WTC11 (cell line): ENCODE measurements around the gene DCHS2. TPM values are rescaled to one million over a fixed set of nuclear protein-coding genes. Genes with fewer than 3 reads are reported as not detected.

Source experiments
- ATAC-seq: fragments of 200-7000 bp; cut with Tn5 transposase; 2 replicates; pipeline ENCODE4 v1.10.0; 2021; ENCODE audit warnings: mild to moderate bottlenecking, moderate library complexity
- CTCF ChIA-PET: fragments of 300-600 bp; sonication (Branson Sonifier 250); formaldehyde crosslinking; loops from one replicate; lab custom pipeline; 2021; ENCODE audit warnings: antibody characterized with exemption; lab: Charles Lee
- POLR2A ChIA-PET: fragments of 350-600 bp; sonication (Branson Sonifier 250); formaldehyde crosslinking; loops from one replicate; lab custom pipeline; 2021; ENCODE audit warnings: antibody characterized with exemption; lab: Charles Lee
- DNase-seq: peaks from one replicate; pipeline ENCODE4 v3.0.0; 2021; ENCODE audit warnings: low spot score
- H3K27ac Mint-ChIP-seq: 2 replicates; pipeline ENCODE4 v1.8.0; 2021; ENCODE audit warnings: mixed read lengths
- H3K27me3 Mint-ChIP-seq: 2 replicates; pipeline ENCODE4 v1.8.0; 2021; ENCODE audit warnings: low read depth, mild to moderate bottlenecking, moderate library complexity, mixed read lengths
- H3K36me3 Mint-ChIP-seq: 2 replicates; pipeline ENCODE4 v1.8.0; 2021; ENCODE audit warnings: mixed read lengths
- H3K4me1 Mint-ChIP-seq: 2 replicates; pipeline ENCODE4 v1.8.0; 2022; ENCODE audit warnings: mixed read lengths
- H3K4me3 Mint-ChIP-seq: 2 replicates; pipeline ENCODE4 v1.8.0; 2021; ENCODE audit warnings: mild to moderate bottlenecking, moderate library complexity, mixed read lengths
- H3K9me3 Mint-ChIP-seq: 2 replicates; pipeline ENCODE4 v1.8.0; 2021; ENCODE audit warnings: mixed read lengths
- AR ChIP-seq: fragments of 250-450 bp; sonication (Bioruptor Pico); IDR thresholded peaks from 2 replicates; pipeline ENCODE4 v1.9.0; 2021; ENCODE audit warnings: mild to moderate bottlenecking
- ESRRA ChIP-seq: sonication (generic); formaldehyde crosslinking; IDR thresholded peaks from 2 replicates; pipeline ENCODE4 v1.8.1; 2022; ENCODE audit warnings: mild to moderate bottlenecking, missing genetic modification reagents, borderline replicate concordance
- HMGA2 ChIP-seq: fragments of 250-450 bp; sonication (Bioruptor Pico); IDR thresholded peaks from 2 replicates; pipeline ENCODE4 v1.4.0; 2021; ENCODE audit warnings: mild to moderate bottlenecking, moderate library complexity
- IRF2 ChIP-seq: sonication (generic); formaldehyde crosslinking; IDR thresholded peaks from 2 replicates; pipeline ENCODE4 v1.8.0; 2022; ENCODE audit warnings: low read depth, missing genetic modification reagents, borderline replicate concordance
- MAX ChIP-seq: sonication (generic); formaldehyde crosslinking; IDR thresholded peaks from 2 replicates; pipeline ENCODE4 v1.8.0; 2022; ENCODE audit warnings: mild to moderate bottlenecking, missing genetic modification reagents
- PRRX2 ChIP-seq: fragments of 250-450 bp; sonication (Bioruptor Pico); IDR thresholded peaks from 2 replicates; pipeline ENCODE4 v1.8.0; 2021; ENCODE audit warnings: mild to moderate bottlenecking
- TP53 ChIP-seq: sonication (generic); formaldehyde crosslinking; IDR thresholded peaks from 2 replicates; pipeline ENCODE4 v1.8.1; 2023; ENCODE audit warnings: mild to moderate bottlenecking, missing genetic modification reagents
- ZNF121 ChIP-seq: sonication (generic); formaldehyde crosslinking; IDR thresholded peaks from 2 replicates; pipeline ENCODE4 v1.8.0; 2023; ENCODE audit warnings: missing genetic modification reagents
- ZNF232 ChIP-seq: sonication (generic); formaldehyde crosslinking; IDR thresholded peaks from 2 replicates; pipeline ENCODE4 v1.8.0; 2022; ENCODE audit warnings: mild to moderate bottlenecking, missing genetic modification reagents
- ZNF671 ChIP-seq: fragments of 250-450 bp; sonication (Bioruptor Pico); IDR thresholded peaks from 2 replicates; pipeline ENCODE4 v1.8.0; 2021; ENCODE audit warnings: mild to moderate bottlenecking
- total RNA-seq: library from RNA; stranded (reverse); gene quantifications from 3 replicates; pipeline ENCODE4 v1.2.3, GENCODE V29; 2021
- TF ChIP-seq, protein P1 (sequence below): sonication (generic); formaldehyde crosslinking; IDR thresholded peaks from 2 replicates; pipeline ENCODE4 v1.8.1; 2023; ENCODE audit warnings: mild to moderate bottlenecking, missing genetic modification reagents
- TF ChIP-seq, protein P2 (sequence below): fragments of 200-600 bp; IDR thresholded peaks from 2 replicates; pipeline ENCODE4 v1.8.0; 2022; ENCODE audit warnings: antibody characterized with exemption
- TF ChIP-seq, protein P3 (sequence below): fragments of 250-450 bp; sonication (Bioruptor Pico); IDR thresholded peaks from 2 replicates; pipeline ENCODE4 v2.1.2; 2022; ENCODE audit warnings: mild to moderate bottlenecking, moderate library complexity
- TF ChIP-seq, protein P4 (sequence below): fragments of 250-450 bp; sonication (Bioruptor Pico); IDR thresholded peaks from 2 replicates; pipeline ENCODE4 v1.9.0; 2021; ENCODE audit warnings: moderate library complexity, mild to moderate bottlenecking, inconsistent platforms, borderline replicate concordance
- TF ChIP-seq, protein P5 (sequence below): fragments of 250-450 bp; sonication (Bioruptor Pico); conservative IDR thresholded peaks from 2 replicates; pipeline ENCODE4 v1.9.0; 2021; ENCODE audit warnings: mild to moderate bottlenecking
- TF ChIP-seq, protein P6 (sequence below): sonication (generic); formaldehyde crosslinking; IDR thresholded peaks from 2 replicates; pipeline ENCODE4 v1.8.1; 2022; ENCODE audit warnings: missing genetic modification reagents, borderline replicate concordance
- TF ChIP-seq, protein P7 (sequence below): sonication (generic); formaldehyde crosslinking; IDR thresholded peaks from 2 replicates; pipeline ENCODE4 v1.8.1; 2023; ENCODE audit warnings: mild to moderate bottlenecking, missing genetic modification reagents, moderate library complexity

DCHS2 gene
- total RNA-seq, 1 experiment from 2014 or later, result 1.3 TPM

DNA sequence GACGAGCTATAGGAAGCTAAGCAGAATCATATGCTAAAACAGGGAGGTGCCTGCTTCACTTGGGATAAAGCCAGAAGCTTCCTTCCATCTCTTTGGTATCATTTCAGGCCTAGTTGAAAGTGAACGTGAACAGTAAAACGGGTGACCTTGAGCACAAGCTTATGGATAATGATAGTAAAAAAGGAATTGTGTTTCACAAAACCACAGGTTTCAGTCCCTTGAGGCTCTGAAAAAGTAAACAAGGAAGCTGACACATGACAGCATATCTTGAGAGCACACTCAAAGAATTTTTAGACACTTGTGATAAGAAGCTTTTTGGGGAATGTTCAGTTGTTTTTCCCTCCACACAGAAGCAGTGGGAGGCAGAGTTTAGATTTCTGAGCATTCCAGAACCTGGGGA is 286.1 kb downstream of the DCHS2 start (continued):
- TF ChIP-seq, protein P1, sequence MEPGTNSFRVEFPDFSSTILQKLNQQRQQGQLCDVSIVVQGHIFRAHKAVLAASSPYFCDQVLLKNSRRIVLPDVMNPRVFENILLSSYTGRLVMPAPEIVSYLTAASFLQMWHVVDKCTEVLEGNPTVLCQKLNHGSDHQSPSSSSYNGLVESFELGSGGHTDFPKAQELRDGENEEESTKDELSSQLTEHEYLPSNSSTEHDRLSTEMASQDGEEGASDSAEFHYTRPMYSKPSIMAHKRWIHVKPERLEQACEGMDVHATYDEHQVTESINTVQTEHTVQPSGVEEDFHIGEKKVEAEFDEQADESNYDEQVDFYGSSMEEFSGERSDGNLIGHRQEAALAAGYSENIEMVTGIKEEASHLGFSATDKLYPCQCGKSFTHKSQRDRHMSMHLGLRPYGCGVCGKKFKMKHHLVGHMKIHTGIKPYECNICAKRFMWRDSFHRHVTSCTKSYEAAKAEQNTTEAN (CRISPR knock-in tag), result no peak
- TF ChIP-seq, protein P2, sequence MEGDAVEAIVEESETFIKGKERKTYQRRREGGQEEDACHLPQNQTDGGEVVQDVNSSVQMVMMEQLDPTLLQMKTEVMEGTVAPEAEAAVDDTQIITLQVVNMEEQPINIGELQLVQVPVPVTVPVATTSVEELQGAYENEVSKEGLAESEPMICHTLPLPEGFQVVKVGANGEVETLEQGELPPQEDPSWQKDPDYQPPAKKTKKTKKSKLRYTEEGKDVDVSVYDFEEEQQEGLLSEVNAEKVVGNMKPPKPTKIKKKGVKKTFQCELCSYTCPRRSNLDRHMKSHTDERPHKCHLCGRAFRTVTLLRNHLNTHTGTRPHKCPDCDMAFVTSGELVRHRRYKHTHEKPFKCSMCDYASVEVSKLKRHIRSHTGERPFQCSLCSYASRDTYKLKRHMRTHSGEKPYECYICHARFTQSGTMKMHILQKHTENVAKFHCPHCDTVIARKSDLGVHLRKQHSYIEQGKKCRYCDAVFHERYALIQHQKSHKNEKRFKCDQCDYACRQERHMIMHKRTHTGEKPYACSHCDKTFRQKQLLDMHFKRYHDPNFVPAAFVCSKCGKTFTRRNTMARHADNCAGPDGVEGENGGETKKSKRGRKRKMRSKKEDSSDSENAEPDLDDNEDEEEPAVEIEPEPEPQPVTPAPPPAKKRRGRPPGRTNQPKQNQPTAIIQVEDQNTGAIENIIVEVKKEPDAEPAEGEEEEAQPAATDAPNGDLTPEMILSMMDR, result no peak
- TF ChIP-seq PRRX2 (CRISPR knock-in tag) (no peak), ZNF232 (no peak), MAX (CRISPR knock-in tag) (no peak), ZNF121 (CRISPR knock-in tag) (no peak)
- TF ChIP-seq, protein P3, sequence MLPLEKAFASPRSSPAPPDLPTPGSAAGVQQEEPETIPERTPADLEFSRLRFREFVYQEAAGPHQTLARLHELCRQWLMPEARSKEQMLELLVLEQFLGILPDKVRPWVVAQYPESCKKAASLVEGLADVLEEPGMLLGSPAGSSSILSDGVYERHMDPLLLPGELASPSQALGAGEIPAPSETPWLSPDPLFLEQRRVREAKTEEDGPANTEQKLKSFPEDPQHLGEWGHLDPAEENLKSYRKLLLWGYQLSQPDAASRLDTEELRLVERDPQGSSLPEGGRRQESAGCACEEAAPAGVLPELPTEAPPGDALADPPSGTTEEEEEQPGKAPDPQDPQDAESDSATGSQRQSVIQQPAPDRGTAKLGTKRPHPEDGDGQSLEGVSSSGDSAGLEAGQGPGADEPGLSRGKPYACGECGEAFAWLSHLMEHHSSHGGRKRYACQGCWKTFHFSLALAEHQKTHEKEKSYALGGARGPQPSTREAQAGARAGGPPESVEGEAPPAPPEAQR (CRISPR knock-in tag), result no peak
- TF ChIP-seq, protein P4, sequence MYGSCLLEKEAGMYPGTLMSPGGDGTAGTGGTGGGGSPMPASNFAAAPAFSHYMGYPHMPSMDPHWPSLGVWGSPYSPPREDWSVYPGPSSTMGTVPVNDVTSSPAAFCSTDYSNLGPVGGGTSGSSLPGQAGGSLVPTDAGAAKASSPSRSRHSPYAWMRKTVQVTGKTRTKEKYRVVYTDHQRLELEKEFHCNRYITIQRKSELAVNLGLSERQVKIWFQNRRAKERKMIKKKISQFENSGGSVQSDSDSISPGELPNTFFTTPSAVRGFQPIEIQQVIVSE (CRISPR knock-in tag), result no peak

- no peak for ATAC-seq
- TF ChIP-seq, protein P4 (CRISPR knock-in tag), result no peak
- TF ChIP-seq HMGA2 (peak; percentile 94; the same call in 1 of the 2 replicates), AR (CRISPR knock-in tag) (no peak)
- TF ChIP-seq, all 79 proteins: peak for 1
- POLR2A ChIA-PET, result no interaction called here
- peaks cover 26% of the 10 kb centered on the region for H3K9me3 Mint-ChIP-seq
- no peak overlapping the region for H3K27ac Mint-ChIP-seq
- H3K4me3 Mint-ChIP-seq, result no peak overlapping the region
- H3K36me3 Mint-ChIP-seq, result no peaks in the 10 kb centered on the region
- H3K27me3 Mint-ChIP-seq, result no peaks in the 10 kb centered on the region; the same call in 1 of the 2 replicates
- CTCF ChIA-PET, result no interaction called here
- DNase-seq, result no peak
- no peaks in the 10 kb centered on the region for H3K4me1 Mint-ChIP-seq
Observed at GRCh38 chr4:154194649-154195048, 296.9 kb downstream of the DCHS2 start.

GRCh38 chr4:154192585-154192984 is 299.0 kb downstream of the DCHS2 start:
- Mint-ChIP-seq H3K27me3 (no peaks in the 10 kb centered on the region; the same call in 1 of the 2 replicates), H3K4me1 (0 out of 2 replicates have a peak, but pooled peaks cover 2% of the 10 kb centered on the region), H3K27ac (no peak overlapping the region), H3K9me3 (peaks cover 26% of the 10 kb centered on the region), H3K4me3 (no peak overlapping the region), H3K36me3 (no peaks in the 10 kb centered on the region)
- CTCF ChIA-PET, result no interaction called here
- ATAC-seq (no peak), DNase-seq (no peak)
- POLR2A ChIA-PET, result no interaction called here
- TF ChIP-seq, protein P5, sequence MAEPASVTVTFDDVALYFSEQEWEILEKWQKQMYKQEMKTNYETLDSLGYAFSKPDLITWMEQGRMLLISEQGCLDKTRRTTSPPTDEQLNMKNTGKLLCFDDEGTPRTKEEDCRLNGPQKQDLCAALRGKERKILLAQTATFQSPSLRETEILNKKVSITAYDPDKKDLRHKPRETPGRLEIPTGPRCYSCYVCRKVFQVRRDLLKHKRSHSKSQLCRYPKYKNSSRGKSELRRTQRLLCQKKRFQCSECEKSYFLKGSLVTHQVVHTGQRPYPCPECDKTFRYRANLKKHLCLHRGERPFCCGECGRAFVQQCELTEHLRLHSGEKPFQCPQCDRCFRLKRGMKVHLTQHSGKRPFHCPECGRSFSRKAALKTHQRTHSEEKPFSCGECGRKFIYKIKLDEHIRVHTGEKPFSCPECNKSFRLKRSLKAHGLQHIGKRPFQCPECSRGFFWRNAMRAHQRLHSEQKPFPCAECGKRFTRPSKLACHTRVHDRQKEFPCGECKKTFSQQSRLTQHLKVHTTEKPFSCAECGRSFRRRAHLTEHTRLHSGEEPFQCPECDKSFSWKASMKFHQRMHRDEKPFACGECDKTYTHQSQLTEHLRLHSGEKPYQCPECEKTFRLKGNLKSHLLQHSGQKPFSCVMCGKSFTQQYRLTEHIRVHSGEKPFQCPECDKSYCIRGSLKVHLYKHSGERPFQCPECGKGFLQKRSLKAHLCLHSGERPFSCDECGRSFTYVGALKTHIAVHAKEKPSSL (CRISPR knock-in tag), result no peak
- TF ChIP-seq, protein P6, sequence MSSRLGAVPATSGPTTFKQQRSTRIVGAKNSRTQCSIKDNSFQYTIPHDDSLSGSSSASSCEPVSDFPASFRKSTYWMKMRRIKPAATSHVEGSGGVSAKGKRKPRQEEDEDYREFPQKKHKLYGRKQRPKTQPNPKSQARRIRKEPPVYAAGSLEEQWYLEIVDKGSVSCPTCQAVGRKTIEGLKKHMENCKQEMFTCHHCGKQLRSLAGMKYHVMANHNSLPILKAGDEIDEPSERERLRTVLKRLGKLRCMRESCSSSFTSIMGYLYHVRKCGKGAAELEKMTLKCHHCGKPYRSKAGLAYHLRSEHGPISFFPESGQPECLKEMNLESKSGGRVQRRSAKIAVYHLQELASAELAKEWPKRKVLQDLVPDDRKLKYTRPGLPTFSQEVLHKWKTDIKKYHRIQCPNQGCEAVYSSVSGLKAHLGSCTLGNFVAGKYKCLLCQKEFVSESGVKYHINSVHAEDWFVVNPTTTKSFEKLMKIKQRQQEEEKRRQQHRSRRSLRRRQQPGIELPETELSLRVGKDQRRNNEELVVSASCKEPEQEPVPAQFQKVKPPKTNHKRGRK (CRISPR knock-in tag), result no peak
- TF ChIP-seq ZNF671 (CRISPR knock-in tag), result no peak
- TF ChIP-seq IRF2 (CRISPR knock-in tag), result no peak
- no peak for TF ChIP-seq ESRRA (CRISPR knock-in tag)
- TF ChIP-seq, protein P7, sequence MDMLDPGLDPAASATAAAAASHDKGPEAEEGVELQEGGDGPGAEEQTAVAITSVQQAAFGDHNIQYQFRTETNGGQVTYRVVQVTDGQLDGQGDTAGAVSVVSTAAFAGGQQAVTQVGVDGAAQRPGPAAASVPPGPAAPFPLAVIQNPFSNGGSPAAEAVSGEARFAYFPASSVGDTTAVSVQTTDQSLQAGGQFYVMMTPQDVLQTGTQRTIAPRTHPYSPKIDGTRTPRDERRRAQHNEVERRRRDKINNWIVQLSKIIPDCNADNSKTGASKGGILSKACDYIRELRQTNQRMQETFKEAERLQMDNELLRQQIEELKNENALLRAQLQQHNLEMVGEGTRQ (CRISPR knock-in tag), result no peak
- TF ChIP-seq TP53 (CRISPR knock-in tag), result no peak
